Measurements from ENCODE around the gene OXLD1.
"Not testable (repeated sequence)": the region's sequence is repeated elsewhere in the genome, so short reads cannot be mapped to it uniquely, and the experiment has no call there.

OXLD1 gene

DNA sequence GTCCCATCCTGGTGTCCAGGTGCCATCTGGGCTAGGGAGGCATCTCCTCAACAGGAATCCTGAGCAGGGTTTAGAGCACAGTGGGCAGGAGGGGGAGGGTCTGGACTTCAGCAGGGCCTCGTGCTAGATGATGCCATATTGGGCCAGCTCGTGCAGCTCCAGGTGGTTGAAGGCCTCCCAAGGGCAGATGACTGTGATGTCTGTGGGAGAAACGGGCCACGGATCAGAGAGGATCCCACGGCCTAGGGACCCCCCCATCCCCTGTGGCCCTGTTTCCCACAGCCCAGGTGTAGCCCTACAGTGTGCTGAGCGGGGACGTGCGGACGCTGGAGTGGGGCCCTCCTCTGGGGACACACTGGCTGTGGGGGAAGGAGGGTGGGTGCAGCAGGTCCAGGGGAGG is 15.5 kb downstream of the OXLD1 start:
- DNase-seq (ENCODE audit: low read depth): no peak

- DNase-seq (ENCODE audit: low read depth): no peak
These were observed 17.7 kb downstream of the OXLD1 start for GRCh38 chr17:81648707-81649085.

DNA sequence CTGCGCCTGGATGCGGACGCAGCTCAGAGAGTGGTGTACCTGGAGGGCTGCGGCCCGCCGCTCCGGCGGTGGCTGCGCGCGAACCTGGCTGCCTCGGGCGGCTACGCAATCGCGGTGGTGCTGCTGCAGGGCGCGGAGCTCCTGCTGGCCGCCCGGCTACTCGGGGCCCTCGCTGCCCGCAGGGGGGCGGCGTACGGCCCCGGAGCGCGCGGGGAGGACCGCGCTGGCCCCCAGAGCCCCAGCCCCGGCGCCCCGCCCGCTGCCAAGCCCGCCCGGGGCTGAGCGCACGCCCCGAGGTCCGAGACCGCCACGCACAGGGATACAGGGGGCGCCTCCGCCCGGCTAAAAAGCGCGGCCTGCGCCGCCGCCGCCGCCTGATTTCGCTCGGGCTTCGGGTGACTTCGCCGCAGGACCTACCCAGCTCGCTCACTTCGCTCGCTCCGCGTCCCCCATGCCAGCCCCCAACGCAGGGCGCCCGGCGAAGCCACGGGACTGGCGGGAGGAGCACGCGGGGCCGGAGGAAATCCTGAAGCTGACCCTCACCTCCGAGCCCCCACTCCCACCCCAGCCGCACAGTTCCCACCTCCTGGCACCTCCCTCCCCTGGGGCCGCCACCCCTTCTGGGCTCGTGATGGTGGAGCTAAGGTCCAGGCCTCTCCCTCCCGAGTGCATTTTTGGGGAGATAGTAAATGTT is 18.2 kb downstream of the OXLD1 start:
- DNase-seq (ENCODE audit: low read depth): no peak

DNA sequence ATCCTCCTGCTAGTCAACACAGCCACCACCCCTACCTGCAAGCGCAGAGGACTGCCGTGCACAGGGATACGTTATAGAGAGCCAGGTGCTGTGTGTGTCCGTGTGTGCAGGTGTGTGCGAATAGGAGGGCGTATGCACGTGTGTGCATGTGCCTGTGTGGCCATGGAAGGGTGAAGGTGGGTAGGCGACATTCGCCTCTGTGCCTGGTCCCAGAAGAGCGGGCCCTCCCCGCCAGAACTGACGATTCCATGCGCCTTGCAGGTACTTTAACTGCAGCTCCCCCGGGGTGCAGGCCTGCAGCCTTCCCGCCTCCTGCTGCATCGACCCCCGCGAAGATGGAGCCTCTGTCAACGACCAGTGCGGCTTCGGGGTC is 18.8 kb downstream of the OXLD1 start:
- no peak for DNase-seq (ENCODE audit: low read depth)

GRCh38 chr17:81646869-81647600 is 19.4 kb downstream of the OXLD1 start:
- DNase-seq (ENCODE audit: low read depth): no peak

DNA sequence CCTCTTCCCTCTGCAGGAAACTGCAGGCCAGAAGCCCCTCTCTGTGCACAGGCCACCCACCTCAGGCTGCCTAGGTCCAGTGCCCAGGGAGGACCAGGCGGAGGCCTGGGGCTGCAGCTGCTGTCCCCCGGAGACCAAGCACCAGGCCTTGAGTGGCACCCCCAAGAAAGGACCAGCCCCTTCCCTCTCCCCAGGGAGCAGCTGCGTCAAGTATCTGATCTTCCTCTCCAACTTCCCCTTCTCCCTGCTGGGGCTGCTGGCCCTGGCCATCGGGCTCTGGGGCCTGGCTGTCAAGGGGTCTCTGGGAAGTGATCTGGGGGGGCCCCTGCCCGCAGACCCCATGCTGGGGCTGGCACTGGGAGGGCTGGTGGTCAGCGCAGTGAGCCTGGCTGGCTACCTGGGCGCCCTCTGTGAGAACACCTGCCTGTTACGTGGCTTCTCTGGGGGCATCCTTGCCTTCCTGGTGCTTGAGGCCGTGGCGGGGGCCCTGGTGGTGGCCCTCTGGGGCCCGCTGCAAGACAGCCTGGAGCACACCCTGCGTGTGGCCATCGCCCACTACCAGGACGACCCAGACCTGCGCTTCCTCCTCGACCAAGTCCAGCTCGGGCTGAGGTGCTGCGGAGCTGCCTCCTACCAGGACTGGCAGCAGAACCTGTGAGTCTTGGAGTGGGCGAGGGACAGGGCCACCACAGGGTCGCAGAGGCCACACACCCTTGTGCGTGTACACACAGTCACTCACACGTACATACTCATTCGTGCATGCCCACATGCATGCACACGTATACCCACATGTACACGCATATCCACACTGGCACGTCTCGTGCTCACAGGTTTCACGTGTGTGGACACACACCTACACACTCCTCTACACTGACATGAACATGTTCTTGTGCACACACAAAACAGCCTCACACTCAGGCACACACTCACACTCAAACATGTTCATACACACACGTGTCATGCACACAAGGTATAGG is 21.1 kb downstream of the OXLD1 start:
- DNase-seq (ENCODE audit: low read depth): no peak

DNA sequence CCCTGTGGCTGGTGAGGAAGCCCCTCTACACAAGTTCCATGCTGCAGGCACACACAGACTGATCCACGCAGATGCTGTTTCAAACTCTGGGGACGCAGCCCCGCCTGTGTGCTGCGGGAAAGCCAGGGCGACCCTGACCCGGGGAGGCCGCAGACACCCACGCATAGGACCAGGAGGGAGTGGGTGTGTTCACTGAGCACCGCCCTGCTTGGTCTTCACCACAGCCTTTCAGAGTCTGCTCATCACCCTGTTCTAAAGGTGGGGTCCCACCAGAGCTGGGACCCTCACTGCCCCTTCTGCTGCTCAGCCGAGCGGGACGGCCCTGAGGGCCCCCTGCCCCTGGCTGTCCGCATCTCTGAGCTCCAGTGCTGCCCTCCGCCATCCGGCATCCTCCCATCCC is 21.9 kb downstream of the OXLD1 start:
- DNase-seq (ENCODE audit: low read depth): no peak

GRCh38 chr17:81641825-81642489 is 24.4 kb downstream of the OXLD1 start:
- DNase-seq (ENCODE audit: low read depth): no peak

DNA sequence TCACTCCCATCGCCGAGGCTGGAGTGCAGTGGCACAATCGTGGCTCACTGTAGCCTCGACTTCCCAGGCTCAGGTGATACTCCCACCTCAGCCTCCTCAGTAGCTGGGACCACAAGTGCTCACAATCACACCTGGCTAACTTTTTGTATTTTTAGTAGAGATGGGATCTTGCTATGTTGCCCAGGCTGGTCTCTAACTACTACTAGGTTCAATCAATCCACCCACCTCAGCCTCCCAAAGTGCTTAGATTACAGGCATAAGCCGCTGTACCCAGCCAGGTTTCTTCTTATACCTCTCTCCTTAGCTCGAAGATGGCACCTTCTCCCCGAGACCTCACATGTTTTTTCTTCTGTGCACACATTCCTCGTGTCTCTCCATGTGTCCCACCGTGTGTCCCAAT is 26.4 kb downstream of the OXLD1 start:
- DNase-seq (ENCODE audit: low read depth): no peak

- no peak for DNase-seq (ENCODE audit: low read depth)
These were observed 27.7 kb downstream of the OXLD1 start for GRCh38 chr17:81638683-81639082.

DNA sequence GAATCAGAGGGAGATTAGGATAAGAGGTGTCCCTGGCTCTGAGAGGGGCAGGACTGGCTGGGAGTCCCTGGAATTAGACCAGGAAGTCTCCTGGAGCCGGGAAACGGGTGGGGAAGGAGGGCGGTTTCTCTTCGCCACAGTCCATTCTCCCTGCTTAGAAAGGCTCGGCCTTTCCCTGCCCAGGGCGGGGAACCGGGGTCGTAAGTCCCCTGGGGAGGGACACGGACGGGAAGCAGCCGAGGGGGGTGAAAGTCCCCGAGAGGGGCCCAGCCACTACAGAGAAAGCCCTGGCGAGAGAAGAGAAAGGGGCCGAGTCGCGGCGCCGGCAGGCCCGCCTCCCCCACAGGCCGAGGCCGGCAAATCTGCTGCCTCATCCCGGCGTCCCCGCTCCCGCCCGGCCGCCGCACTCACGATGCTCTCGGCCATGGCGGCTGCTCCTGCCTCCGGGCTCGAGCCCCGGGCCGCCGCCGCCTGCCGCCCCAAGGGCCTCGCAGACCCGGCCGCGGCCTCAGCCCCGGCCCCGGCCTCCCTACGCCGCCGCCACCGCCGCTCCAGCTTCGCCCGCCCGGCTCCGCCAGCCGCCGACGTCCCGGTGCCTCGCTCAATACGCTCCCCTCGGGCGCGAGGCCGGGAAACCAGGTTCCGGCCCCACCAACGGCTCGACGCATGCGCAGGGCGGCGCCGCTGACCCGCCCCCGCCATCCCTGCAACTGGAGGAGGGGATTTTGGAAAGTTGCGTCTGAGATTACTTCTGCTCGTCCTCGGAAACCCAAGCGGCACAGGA is 29.7 kb downstream of the OXLD1 start, which contains the start of the genes NPLOC4 and TSPAN10:
TSS of gene NPLOC4 (minus strand) at position 608 of the 784 bp plus-strand sequence. CDS start at position 426, 182 bp downstream.
TSS of gene TSPAN10 (plus strand) at position 692 of the 784 bp plus-strand sequence. CDS start 5,217 bp downstream, outside the sequence.
- peak; percentile 78 for DNase-seq (ENCODE audit: low read depth)

GRCh38 chr17:81635973-81636504 is 30.4 kb downstream of the OXLD1 start:
- DNase-seq (ENCODE audit: low read depth): no peak

- DNase-seq (ENCODE audit: low read depth): no peak
These were observed 31.0 kb downstream of the OXLD1 start for GRCh38 chr17:81635431-81635830.

DNA sequence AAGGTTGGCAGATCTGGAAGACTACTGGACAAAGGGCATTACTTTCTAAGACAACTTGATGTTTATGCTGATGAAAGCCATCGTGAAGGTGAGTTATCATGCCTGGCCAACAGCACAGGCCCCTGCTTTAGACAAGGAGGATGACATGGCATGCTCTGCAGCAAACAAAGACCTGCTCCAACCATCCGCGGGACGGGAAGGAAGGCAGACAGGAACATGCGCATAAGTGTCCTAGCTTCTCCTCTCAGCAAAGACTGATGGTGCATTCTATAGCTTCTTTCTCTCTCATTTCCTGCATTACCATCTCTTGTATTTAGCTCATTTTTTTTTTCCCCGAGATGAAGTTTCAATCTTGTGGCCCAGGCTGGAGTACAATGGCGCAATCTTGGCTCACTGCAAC is 34.9 kb downstream of the OXLD1 start:
- DNase-seq (ENCODE audit: low read depth): no peak

DNA sequence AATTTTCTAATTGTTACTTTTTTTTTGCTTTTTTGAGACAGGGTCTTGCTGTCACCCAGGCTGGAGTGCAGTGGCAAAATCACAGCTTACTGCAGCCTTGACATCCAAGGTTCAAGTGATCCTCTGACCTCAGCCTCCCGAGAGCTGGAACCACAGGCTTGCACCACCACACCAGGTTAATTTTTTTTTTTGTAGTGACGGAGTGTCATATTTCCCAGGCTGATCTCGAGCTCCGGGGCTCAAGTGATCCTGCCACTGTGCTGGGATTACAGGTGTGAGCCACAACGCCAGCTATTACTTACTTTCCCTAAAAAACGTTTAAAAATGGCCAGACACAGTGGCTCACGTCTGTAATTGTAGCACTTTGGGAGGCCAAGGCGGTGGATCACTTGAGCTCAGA is 36.1 kb downstream of the OXLD1 start:
- no peak for DNase-seq (ENCODE audit: low read depth)

GRCh38 chr17:81621494-81622130 is 44.8 kb downstream of the OXLD1 start:
- no peak for DNase-seq (ENCODE audit: low read depth)

GRCh38 chr17:81618307-81618706 is 48.1 kb downstream of the OXLD1 start:
- DNase-seq (ENCODE audit: low read depth): not testable (repeated sequence)

- DNase-seq (ENCODE audit: low read depth): no peak
These were observed 49.5 kb downstream of the OXLD1 start for GRCh38 chr17:81616877-81617276.

DNA sequence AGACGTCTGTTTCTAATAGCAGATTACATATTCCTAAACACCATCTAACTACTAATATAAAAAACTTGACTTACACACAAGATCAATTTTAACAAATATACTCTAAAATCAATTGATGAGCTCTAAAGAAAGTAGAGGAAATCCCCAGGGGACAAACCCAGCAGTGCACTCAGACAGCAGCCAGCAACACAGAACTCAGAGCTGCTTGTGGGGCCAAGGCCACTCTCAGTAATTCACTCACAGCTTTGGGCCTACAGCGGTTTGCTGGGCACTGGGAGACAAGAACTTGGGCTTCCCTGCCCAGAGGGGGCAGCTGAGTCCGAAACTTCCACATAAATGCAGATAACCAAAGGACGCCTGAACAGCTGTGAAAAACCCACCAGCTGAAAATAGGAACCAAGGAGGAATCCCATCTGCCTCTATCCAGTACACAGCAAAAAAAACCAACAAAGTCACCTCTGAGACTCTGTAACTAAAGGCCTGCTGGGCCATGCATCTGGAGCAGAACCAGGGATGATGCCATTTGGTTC is 50.9 kb downstream of the OXLD1 start:
- DNase-seq (ENCODE audit: low read depth): no peak

All from activated T-helper 1 cell treated with Interleukin-2 at 50 U/mL for 16 hours (primary cell).